H9 (cell line): ENCODE data around the gene B9D1. TPM values are rescaled to one million over a fixed set of nuclear protein-coding genes. Genes with fewer than 3 reads are reported as not detected.
A peak's percentile ranks its signal among the peaks of the same experiment; 100 is the strongest.

Experiments used
- DNase-seq: peaks from one replicate; pipeline ENCODE4 v3.0.0-alpha.2; 2017
- H2AFZ ChIP-seq: one replicate; pipeline ENCODE4 v1.6.1; 2013; ENCODE audit warnings: mild to moderate bottlenecking, low read length, control low read depth, moderate library complexity
- H2AK5ac ChIP-seq: 2 replicates; pipeline ENCODE4 v1.6.1; 2013; ENCODE audit warnings: low read length, control low read depth, mixed read lengths; ENCODE audit not compliant: insufficient read length
- H2BK120ac ChIP-seq: one replicate; pipeline ENCODE4 v1.6.1; 2013; ENCODE audit warnings: low read depth, mild to moderate bottlenecking, low read length, control low read depth, inconsistent platforms; ENCODE audit not compliant: poor library complexity, severe bottlenecking
- H2BK12ac ChIP-seq: 2 replicates; pipeline ENCODE4 v1.6.1; 2013; ENCODE audit warnings: low read length, control low read depth, mixed read lengths, low read depth; ENCODE audit not compliant: insufficient read length
- H2BK15ac ChIP-seq: 2 replicates; pipeline ENCODE4 v1.6.1; 2013; ENCODE audit warnings: low read depth, low read length, control low read depth
- H2BK20ac ChIP-seq: one replicate; pipeline ENCODE4 v1.6.1; 2013; ENCODE audit warnings: low read depth, mild to moderate bottlenecking, low read length, control low read depth, inconsistent platforms; ENCODE audit not compliant: poor library complexity, severe bottlenecking
- H2BK5ac ChIP-seq: 2 replicates; pipeline ENCODE4 v1.6.1; 2013; ENCODE audit warnings: low read length, control low read depth, mixed read lengths; ENCODE audit not compliant: insufficient read length
- H3K14ac ChIP-seq: 2 replicates; pipeline ENCODE4 v1.6.1; 2013; ENCODE audit warnings: low read length, control low read depth; ENCODE audit not compliant: insufficient read depth
- H3K18ac ChIP-seq: 2 replicates; pipeline ENCODE4 v1.6.1; 2013; ENCODE audit warnings: low read depth, mild to moderate bottlenecking, mixed read lengths, low read length, control low read depth; ENCODE audit not compliant: insufficient read length
- H3K23ac ChIP-seq: 2 replicates; pipeline ENCODE4 v1.6.1; 2013; ENCODE audit warnings: low read length, control low read depth, mixed read lengths, low read depth; ENCODE audit not compliant: insufficient read length
- H3K23me2 ChIP-seq: 2 replicates; pipeline ENCODE4 v1.6.1; 2013; ENCODE audit warnings: low read depth, mild to moderate bottlenecking, mixed read lengths, low read length, control low read depth; ENCODE audit not compliant: insufficient read length, poor library complexity, severe bottlenecking
- H3K27ac ChIP-seq: 2 replicates; pipeline ENCODE4 v1.5.1; 2013; ENCODE audit warnings: low read length, control low read depth, mixed read lengths, low read depth; ENCODE audit not compliant: insufficient read length
- H3K27me3 ChIP-seq: 2 replicates; pipeline ENCODE4 v1.6.1; 2013; ENCODE audit warnings: low read length, control low read depth, inconsistent platforms; ENCODE audit not compliant: insufficient read depth
- H3K4ac ChIP-seq: 2 replicates; pipeline ENCODE4 v1.6.1; 2013; ENCODE audit warnings: low read depth, mild to moderate bottlenecking, control low read depth, inconsistent platforms, low read length, moderate library complexity
- H3K4me1 ChIP-seq: 2 replicates; pipeline ENCODE4 v1.6.1; 2013; ENCODE audit warnings: low read length, control low read depth, inconsistent platforms; ENCODE audit not compliant: insufficient read depth
- H3K4me2 ChIP-seq: 2 replicates; pipeline ENCODE4 v1.6.1; 2013; ENCODE audit warnings: low read length, control low read depth, mixed read lengths; ENCODE audit not compliant: insufficient read length, insufficient read depth
- H3K56ac ChIP-seq: 2 replicates; pipeline ENCODE4 v1.6.1; 2013; ENCODE audit warnings: low read depth, mild to moderate bottlenecking, mixed read lengths, low read length, control low read depth; ENCODE audit not compliant: insufficient read length
- H3K79me1 ChIP-seq: 2 replicates; pipeline ENCODE4 v1.6.1; 2013; ENCODE audit warnings: low read depth, mild to moderate bottlenecking, moderate library complexity, low read length, control low read depth, inconsistent platforms; ENCODE audit not compliant: insufficient read depth, poor library complexity, severe bottlenecking
- H3K79me2 ChIP-seq: 2 replicates; pipeline ENCODE4 v1.6.1; 2013; ENCODE audit warnings: low read length, control low read depth, inconsistent platforms; ENCODE audit not compliant: insufficient read depth
- H3K9ac ChIP-seq: 2 replicates; pipeline ENCODE4 v1.6.1; 2013; ENCODE audit warnings: low read length, control low read depth, mixed read lengths; ENCODE audit not compliant: insufficient read length; ENCODE audit errors: extremely low read depth
- H3K9me3 ChIP-seq: one replicate; pipeline ENCODE4 v1.6.1; 2013; ENCODE audit warnings: low read depth, low read length, inconsistent platforms; ENCODE audit not compliant: control insufficient read depth
- H3T11ph ChIP-seq: one replicate; pipeline ENCODE4 v1.6.1; 2013; ENCODE audit warnings: mild to moderate bottlenecking, low read length, control low read depth, inconsistent platforms
- H4K20me1 ChIP-seq: one replicate; pipeline ENCODE4 v1.6.1; 2013; ENCODE audit not compliant: control insufficient read depth, insufficient read length, insufficient read depth
- H4K5ac ChIP-seq: 2 replicates; pipeline ENCODE4 v1.6.1; 2013; ENCODE audit warnings: low read depth, mild to moderate bottlenecking, mixed read lengths, low read length, control low read depth; ENCODE audit not compliant: insufficient read length
- H4K8ac ChIP-seq: replicated peaks from 2 replicates; pipeline ENCODE4 v1.6.1; 2013; ENCODE audit warnings: low read length, control low read depth, mixed read lengths, low read depth; ENCODE audit not compliant: insufficient read length
- H4K91ac ChIP-seq: 2 replicates; pipeline ENCODE4 v1.6.1; 2013; ENCODE audit warnings: low read depth, mild to moderate bottlenecking, moderate library complexity, mixed read lengths, low read length, control low read depth; ENCODE audit not compliant: insufficient read length
- H3K27ac Mint-ChIP-seq, 3 experiments: 2 replicates in 2 of 3; 3 replicates in 1 of 3; pipeline ENCODE4 v1.8.0; 2020 to 2021; ENCODE audit warnings: mixed read lengths in 3 of 3, mild to moderate bottlenecking in 1 of 3, moderate library complexity in 1 of 3
- H3K27me3 Mint-ChIP-seq: 2 replicates; pipeline ENCODE4 v1.8.0; 2021; ENCODE audit warnings: low read depth, mild to moderate bottlenecking, moderate library complexity, mixed read lengths
- H3K36me3 Mint-ChIP-seq, 3 experiments: 2 replicates in 2 of 3; 3 replicates in 1 of 3; pipeline ENCODE4 v1.8.0; 2020 to 2021; ENCODE audit warnings: low read depth in 3 of 3, mixed read lengths in 3 of 3; ENCODE audit not compliant: insufficient read depth in 1 of 3
- H3K4me1 Mint-ChIP-seq, 2 experiments: 2 replicates each; pipeline ENCODE4 v1.8.0; 2020; ENCODE audit warnings: mixed read lengths in 2 of 2
- H3K4me3 Mint-ChIP-seq, 2 experiments: 2 replicates in 1 of 2; 3 replicates in 1 of 2; pipeline ENCODE4 v1.8.0; 2020 to 2021; ENCODE audit warnings: mild to moderate bottlenecking in 2 of 2, mixed read lengths in 2 of 2, moderate library complexity in 1 of 2
- H3K9me3 Mint-ChIP-seq, 2 experiments: 2 replicates in 1 of 2; 3 replicates in 1 of 2; pipeline ENCODE4 v1.8.0; 2020; ENCODE audit warnings: mild to moderate bottlenecking in 2 of 2, mixed read lengths in 2 of 2, moderate library complexity in 1 of 2
- WGBS: extraction: QIAGEN DNeasy Blood & Tissue Kit; methylation state at CpG from one replicate; pipeline ENCODE4 v1.1.7; 2013; ENCODE audit warnings: missing lambda C conversion rate, low lambda C conversion rate, mixed read lengths; ENCODE audit not compliant: insufficient read length; ENCODE audit errors: extremely low coverage; 5-methylcytosine and 5-hydroxymethylcytosine counted together
- total RNA-seq: library from RNA; stranded (reverse); gene quantifications from 2 replicates; pipeline ENCODE4 v1.2.1, GENCODE V29; 2021
- TF ChIP-seq, protein P1 (sequence below): fragments of 200-600 bp; sonication (generic); conservative IDR thresholded peaks from 3 replicates; pipeline ENCODE4 v1.8.0; 2021; ENCODE audit warnings: antibody characterized with exemption, mild to moderate bottlenecking

Gene B9D1
- total RNA-seq, 1 experiment from 2014 or later, result 30.4 TPM

DNA sequence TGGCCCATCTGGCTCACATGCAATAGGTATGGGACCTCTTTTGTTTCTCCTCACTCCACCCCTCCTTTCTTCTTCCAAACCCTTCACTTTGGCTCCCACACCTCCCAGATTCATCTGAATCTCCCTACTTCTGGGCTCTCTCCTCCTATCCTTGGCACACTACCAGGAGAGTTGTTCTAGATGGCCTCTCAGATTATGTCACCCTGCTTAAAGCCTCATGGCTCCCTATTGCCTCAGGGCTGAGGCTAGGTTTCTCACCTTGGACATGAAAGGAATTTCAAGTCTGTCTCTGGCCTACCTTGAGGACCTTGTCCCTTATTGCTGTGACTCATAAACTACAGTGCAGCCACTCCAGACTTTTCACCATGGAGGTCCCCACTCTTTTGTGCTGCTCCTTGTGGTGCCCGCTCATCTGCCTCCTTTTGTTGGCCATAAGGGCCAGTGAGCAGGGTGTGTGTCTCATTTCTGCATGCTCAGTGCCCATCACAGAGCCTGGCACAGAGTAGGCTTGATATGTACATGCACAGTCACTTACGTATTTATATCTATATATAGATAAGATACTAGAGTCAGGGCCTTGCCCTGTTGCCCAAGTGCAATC lies 25.5 kb upstream of the B9D1 start:
- Mint-ChIP-seq H3K9me3 (peaks cover 0 to 2% of the 10 kb centered on the region in 2 experiments; a peak in 1 of 5 replicates), H3K36me3 (peaks cover 15 to 25% (median 24%) of the 10 kb centered on the region in 3 experiments), H3K4me1 (peaks cover 54 to 71% of the 10 kb centered on the region in 2 experiments), H3K4me3 (peak overlapping the region in 1 of 2 experiments; percentile 34; a peak in 1 of 5 replicates), H3K27ac (peak overlapping the region; percentile 87 to 98 (median 95)), H3K27me3 (no peaks in the 10 kb centered on the region)
- H3K9ac ChIP-seq, result no peak overlapping the region
- H3K4me2 ChIP-seq, result no peak overlapping the region
- no peaks in the 10 kb centered on the region for H3K79me2 ChIP-seq
- no peak overlapping the region for H2AFZ ChIP-seq
- H3K18ac ChIP-seq, result peak overlapping the region; percentile 11
- H3T11ph ChIP-seq, result no peak overlapping the region
- H4K5ac ChIP-seq, result no peak overlapping the region
- no peak overlapping the region for H2BK15ac ChIP-seq
- TF ChIP-seq, protein P1, sequence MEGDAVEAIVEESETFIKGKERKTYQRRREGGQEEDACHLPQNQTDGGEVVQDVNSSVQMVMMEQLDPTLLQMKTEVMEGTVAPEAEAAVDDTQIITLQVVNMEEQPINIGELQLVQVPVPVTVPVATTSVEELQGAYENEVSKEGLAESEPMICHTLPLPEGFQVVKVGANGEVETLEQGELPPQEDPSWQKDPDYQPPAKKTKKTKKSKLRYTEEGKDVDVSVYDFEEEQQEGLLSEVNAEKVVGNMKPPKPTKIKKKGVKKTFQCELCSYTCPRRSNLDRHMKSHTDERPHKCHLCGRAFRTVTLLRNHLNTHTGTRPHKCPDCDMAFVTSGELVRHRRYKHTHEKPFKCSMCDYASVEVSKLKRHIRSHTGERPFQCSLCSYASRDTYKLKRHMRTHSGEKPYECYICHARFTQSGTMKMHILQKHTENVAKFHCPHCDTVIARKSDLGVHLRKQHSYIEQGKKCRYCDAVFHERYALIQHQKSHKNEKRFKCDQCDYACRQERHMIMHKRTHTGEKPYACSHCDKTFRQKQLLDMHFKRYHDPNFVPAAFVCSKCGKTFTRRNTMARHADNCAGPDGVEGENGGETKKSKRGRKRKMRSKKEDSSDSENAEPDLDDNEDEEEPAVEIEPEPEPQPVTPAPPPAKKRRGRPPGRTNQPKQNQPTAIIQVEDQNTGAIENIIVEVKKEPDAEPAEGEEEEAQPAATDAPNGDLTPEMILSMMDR, result no peak
- H2BK120ac ChIP-seq, result no peak overlapping the region
- no peak overlapping the region for H4K91ac ChIP-seq
- H4K8ac ChIP-seq, result no peak overlapping the region
- H3K4ac ChIP-seq, result no peak overlapping the region
- H2BK12ac ChIP-seq, result no peak overlapping the region
- H3K4me1 ChIP-seq, result peaks cover 7% of the 10 kb centered on the region; the same call in 1 of the 2 replicates
- H3K23me2 ChIP-seq, result no peaks in the 10 kb centered on the region
- no peak overlapping the region for H3K56ac ChIP-seq
- no peaks in the 10 kb centered on the region for H4K20me1 ChIP-seq
- no peaks in the 10 kb centered on the region for H3K27me3 ChIP-seq
- H3K9me3 ChIP-seq, result no peaks in the 10 kb centered on the region
- H3K79me1 ChIP-seq, result no peaks in the 10 kb centered on the region
- no peak overlapping the region for H3K27ac ChIP-seq
- H2AK5ac ChIP-seq, result no peak overlapping the region
- peak overlapping the region; percentile 66; the same call in 1 of the 2 replicates for H3K14ac ChIP-seq
- WGBS, result no CpG with 5 or more reads among the region's 2 CpGs
- no peak for DNase-seq
- no peak overlapping the region for H2BK5ac ChIP-seq
- no peak overlapping the region for H2BK20ac ChIP-seq
- no peak overlapping the region for H3K23ac ChIP-seq
